GM20000 (cell line): ENCODE data around the gene BRIP1.

ENCODE experiments used
- DNase-seq: peaks from one replicate; pipeline ENCODE4 v3.0.0; 2012; ENCODE audit warnings: low spot score
- CTCF ChIP-seq: IDR thresholded peaks from 2 replicates; pipeline ENCODE4 v1.5.1; 2012; ENCODE audit warnings: mild to moderate bottlenecking, control low read depth; ENCODE audit errors: extremely low read depth, missing control alignments

Gene BRIP1

GRCh38 chr17:61744804-61745203 is 118.5 kb downstream of the BRIP1 start:
- no peak for TF ChIP-seq CTCF
- DNase-seq = no peak

DNA sequence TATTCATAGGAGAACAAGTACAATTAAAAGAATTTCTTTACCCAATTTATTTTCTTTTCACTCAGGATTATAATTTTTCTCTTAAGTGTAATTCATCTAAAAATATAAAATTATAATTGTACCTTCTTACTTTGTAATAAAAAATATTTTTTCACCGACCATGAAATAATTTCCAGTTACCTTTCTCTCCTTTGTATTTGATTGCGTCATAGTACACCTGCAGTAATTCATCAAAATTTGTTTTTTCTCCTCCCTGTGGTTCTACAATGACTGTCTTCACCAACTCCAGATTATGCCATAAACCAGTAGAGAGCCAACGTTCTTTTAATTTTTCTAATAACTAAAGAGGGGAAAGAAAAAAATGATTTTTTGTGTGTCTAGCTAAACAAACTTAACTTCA is 119.1 kb downstream of the BRIP1 start:
- TF ChIP-seq CTCF = no peak
- DNase-seq = no peak

GRCh38 chr17:61743766-61744165 is 119.6 kb downstream of the BRIP1 start:
- TF ChIP-seq CTCF = no peak
- no peak for DNase-seq

- DNase-seq = no peak
- TF ChIP-seq CTCF = no peak
Observed at GRCh38 chr17:61739002-61739401, 124.3 kb downstream of the BRIP1 start.

DNA sequence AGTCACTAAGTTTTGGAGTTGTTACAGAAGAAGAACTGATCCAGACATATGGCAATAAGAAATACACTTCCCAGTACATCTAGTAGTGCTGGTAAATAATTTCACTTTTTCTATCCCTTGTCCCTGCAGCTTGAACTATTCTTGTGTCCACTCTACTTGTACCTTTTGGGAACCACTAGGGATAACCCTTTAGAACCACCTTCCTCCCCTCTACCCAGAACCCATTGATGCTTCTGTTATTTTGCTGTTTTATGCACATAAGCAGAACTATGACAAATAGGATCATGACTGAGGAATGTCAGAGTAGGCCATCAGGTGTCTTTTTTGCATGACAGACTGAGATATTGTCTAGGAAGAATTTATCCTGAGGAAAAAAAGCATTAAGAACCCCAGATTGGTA is 125.1 kb downstream of the BRIP1 start:
- DNase-seq = no peak
- TF ChIP-seq CTCF = no peak

DNA sequence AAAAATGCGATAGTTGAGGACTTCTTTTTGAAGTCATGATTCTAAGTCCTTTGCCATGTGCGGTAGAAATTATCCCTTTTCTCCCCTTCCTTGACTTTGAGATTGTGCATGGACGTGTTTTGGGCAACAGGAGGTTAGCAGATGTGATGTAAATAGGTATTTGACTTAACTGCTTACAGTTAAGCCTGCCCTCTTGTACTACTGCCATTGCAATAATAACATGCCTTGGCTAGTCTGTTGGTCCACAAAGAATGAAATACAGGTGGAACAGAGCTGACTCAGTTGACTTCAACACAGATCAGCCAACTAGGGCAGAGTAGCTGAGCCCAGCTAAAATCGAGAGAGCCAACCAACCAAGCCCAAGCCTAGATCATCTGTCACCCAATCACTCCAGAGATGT is 125.5 kb downstream of the BRIP1 start:
- TF ChIP-seq CTCF = no peak
- DNase-seq = no peak

- no peak for DNase-seq
- no peak for TF ChIP-seq CTCF
Observed at GRCh38 chr17:61736438-61736837, 126.9 kb downstream of the BRIP1 start.

- DNase-seq = no peak
- no peak for TF ChIP-seq CTCF
Observed at GRCh38 chr17:61735807-61736206, 127.5 kb downstream of the BRIP1 start.
